ENCODE results near the gene ADAP1. TPM values are rescaled to one million over a fixed set of nuclear protein-coding genes. Genes with fewer than 3 reads are reported as not detected.
A peak's percentile ranks its signal among the peaks of the same experiment; 100 is the strongest.

The ADAP1 gene
- total RNA-seq, 2 donors from 2014 or later: 3.8 to 6.5 TPM

DNA sequence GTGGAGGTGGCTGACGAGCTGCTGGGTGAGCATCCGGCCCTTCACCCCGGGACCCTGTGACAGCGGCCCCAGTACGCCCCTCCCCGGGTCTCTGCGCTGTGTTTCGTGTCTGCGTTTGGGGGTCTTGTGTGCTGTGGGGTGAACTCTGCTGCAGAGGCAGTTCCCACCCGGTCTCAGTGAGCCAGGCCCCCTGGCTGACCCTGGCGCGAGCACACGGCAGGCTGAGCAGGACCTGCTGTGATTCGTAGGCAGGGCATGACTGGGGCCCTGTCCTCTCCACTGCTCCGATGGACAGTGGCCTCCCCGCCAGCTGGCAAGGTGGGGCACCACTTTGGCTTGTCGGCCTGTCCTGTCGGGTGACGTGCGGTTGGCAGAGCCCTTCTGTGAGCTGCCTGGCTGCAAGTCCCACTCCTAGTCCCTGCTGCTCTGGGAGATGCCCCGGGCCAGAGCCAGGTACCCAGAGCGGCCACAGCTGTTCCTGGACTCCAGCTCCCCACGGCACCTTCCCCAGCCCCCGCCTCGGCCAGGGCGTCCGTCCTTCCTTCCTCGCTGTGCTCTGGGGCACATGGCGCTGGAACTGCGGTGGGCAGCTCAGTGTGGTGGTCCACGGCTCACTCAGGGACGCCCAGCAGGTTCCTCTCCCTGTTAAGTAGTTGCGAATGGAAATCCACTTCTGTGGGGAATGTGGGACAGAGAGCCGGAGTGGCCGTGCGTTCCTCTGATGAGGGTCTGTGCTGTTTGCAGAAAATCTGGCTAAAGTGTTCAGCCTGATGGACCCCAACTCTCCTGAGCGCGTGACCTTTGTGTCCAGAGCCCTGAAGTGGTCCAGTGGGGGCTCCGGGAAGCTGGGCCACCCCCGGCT is 67.6 kb downstream of the ADAP1 start:
- no peaks in the 10 kb centered on the region for H3K27me3 ChIP-seq (ENCODE audit: control insufficient read depth, insufficient read depth, low read length, poor library complexity, severe bottlenecking)
- no peaks in the 10 kb centered on the region for H3K27me3 Mint-ChIP-seq (ENCODE audit: insufficient read depth)
- peaks cover 29% of the 10 kb centered on the region for H3K36me3 Mint-ChIP-seq (ENCODE audit: low read depth)
- H3K4me1 Mint-ChIP-seq: no peaks in the 10 kb centered on the region
- peaks cover 41% of the 10 kb centered on the region for H3K36me3 ChIP-seq (ENCODE audit: control insufficient read depth, insufficient read depth, low read length)
- DNase-seq: no peak
- no peaks in the 10 kb centered on the region for H3K4me1 ChIP-seq (ENCODE audit: control insufficient read depth, insufficient read depth, low read length)
- no peak overlapping the region for H3K9ac ChIP-seq (ENCODE audit: extremely low read depth, low read length, poor library complexity, severe bottlenecking)
- H3K4me3 ChIP-seq (ENCODE audit: low read length): no peak overlapping the region
- H3K4me3 Mint-ChIP-seq: no peak overlapping the region
- H3K27ac Mint-ChIP-seq: peak overlapping the region; percentile 35
- 94 to 98% methylated on average over 21 to 40 of the region's 40 CpGs for WGBS, 2 experiments (ENCODE audit: insufficient coverage in 1 of 2, insufficient read length in 1 of 2)
- H3K9me3 ChIP-seq (ENCODE audit: control insufficient read depth, low read length): no peaks in the 10 kb centered on the region
- no peak for TF ChIP-seq CTCF (conservative IDR thresholded peaks at IDR 0.05)
- no peaks in the 10 kb centered on the region for H3K9me3 Mint-ChIP-seq
- H3K27ac ChIP-seq (ENCODE audit: low read depth, low read length): no peak overlapping the region

GRCh38 chr7:885893-886625 is 68.4 kb downstream of the ADAP1 start:
- H3K4me3 Mint-ChIP-seq: no peak overlapping the region
- WGBS, 2 experiments (ENCODE audit: insufficient coverage in 1 of 2, insufficient read length in 1 of 2): 89% methylated on average over 24 to 30 of the region's 30 CpGs
- H3K4me1 Mint-ChIP-seq: no peaks in the 10 kb centered on the region
- no peaks in the 10 kb centered on the region for H3K9me3 Mint-ChIP-seq
- no peak for DNase-seq
- Histone ChIP-seq H3K4me3 (ENCODE audit: low read length) (no peak overlapping the region), H3K9ac (ENCODE audit: extremely low read depth, low read length, poor library complexity, severe bottlenecking) (no peak overlapping the region), H3K36me3 (ENCODE audit: control insufficient read depth, insufficient read depth, low read length) (peaks cover 34% of the 10 kb centered on the region), H3K4me1 (ENCODE audit: control insufficient read depth, insufficient read depth, low read length) (no peaks in the 10 kb centered on the region), H3K27ac (ENCODE audit: low read depth, low read length) (no peak overlapping the region), H3K9me3 (ENCODE audit: control insufficient read depth, low read length) (no peaks in the 10 kb centered on the region), H3K27me3 (ENCODE audit: control insufficient read depth, insufficient read depth, low read length, poor library complexity, severe bottlenecking) (no peaks in the 10 kb centered on the region)
- peaks cover 26% of the 10 kb centered on the region for H3K36me3 Mint-ChIP-seq (ENCODE audit: low read depth)
- TF ChIP-seq CTCF (conservative IDR thresholded peaks at IDR 0.05): no peak
- H3K27me3 Mint-ChIP-seq (ENCODE audit: insufficient read depth): no peaks in the 10 kb centered on the region
- peak overlapping the region; percentile 35 for H3K27ac Mint-ChIP-seq

DNA sequence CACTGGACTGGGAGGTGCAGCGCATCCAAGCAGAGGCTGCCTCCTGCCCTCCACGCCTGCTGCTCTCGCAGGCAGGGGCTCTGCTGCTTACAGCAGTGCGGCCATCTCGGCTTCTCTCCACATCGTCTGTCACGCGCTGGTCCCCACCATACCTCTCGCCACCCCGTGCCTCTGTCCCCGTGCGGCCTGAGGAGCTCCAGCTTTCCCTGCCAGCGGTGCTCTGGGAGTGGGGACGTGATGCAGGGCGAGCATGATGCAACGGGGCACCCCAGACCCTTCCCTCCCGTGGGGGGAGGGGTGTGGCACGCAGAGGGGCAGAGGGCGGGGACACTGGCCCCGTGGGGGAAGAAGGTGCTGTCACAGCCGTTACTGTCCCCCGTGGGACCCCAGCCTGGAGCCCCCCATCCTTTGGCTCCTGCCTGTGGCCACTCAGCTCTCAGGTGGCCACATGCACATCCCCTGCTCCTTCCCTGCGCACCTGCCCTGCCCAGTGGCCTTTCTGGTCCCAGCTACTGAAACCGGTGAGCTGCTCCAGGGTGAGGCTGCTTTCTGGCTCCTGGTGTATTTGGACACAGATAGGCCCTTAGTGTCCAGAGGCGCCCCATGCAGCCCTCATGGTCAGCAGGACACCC is 69.1 kb downstream of the ADAP1 start:
- 92 to 95% methylated on average over 21 to 25 of the region's 25 CpGs for WGBS, 2 experiments (ENCODE audit: insufficient coverage in 1 of 2, insufficient read length in 1 of 2)
- Mint-ChIP-seq H3K36me3 (ENCODE audit: low read depth) (peaks cover 21% of the 10 kb centered on the region), H3K4me3 (no peak overlapping the region), H3K27me3 (ENCODE audit: insufficient read depth) (no peaks in the 10 kb centered on the region), H3K4me1 (no peaks in the 10 kb centered on the region), H3K9me3 (no peaks in the 10 kb centered on the region), H3K27ac (no peak overlapping the region)
- Histone ChIP-seq H3K27me3 (ENCODE audit: control insufficient read depth, insufficient read depth, low read length, poor library complexity, severe bottlenecking) (no peaks in the 10 kb centered on the region), H3K9me3 (ENCODE audit: control insufficient read depth, low read length) (no peaks in the 10 kb centered on the region), H3K27ac (ENCODE audit: low read depth, low read length) (no peak overlapping the region), H3K4me3 (ENCODE audit: low read length) (no peak overlapping the region), H3K9ac (ENCODE audit: extremely low read depth, low read length, poor library complexity, severe bottlenecking) (no peak overlapping the region), H3K36me3 (ENCODE audit: control insufficient read depth, insufficient read depth, low read length) (peaks cover 32% of the 10 kb centered on the region), H3K4me1 (ENCODE audit: control insufficient read depth, insufficient read depth, low read length) (no peaks in the 10 kb centered on the region)
- no peak for TF ChIP-seq CTCF (conservative IDR thresholded peaks at IDR 0.05)
- DNase-seq: no peak
